GM18498 (cell line): Measurements from ENCODE around the gene LHFPL3.
"Not testable (repeated sequence)": the region's sequence is repeated elsewhere in the genome, so short reads cannot be mapped to it uniquely, and the experiment has no call there.

Source experiments
- ATAC-seq: cut with Tn5 transposase; IDR thresholded peaks from one replicate; pipeline ENCODE4 v1.9.1; 2021; ENCODE audit warnings: mild to moderate bottlenecking, moderate library complexity; ENCODE audit not compliant: unreplicated experiment

LHFPL3 gene

DNA sequence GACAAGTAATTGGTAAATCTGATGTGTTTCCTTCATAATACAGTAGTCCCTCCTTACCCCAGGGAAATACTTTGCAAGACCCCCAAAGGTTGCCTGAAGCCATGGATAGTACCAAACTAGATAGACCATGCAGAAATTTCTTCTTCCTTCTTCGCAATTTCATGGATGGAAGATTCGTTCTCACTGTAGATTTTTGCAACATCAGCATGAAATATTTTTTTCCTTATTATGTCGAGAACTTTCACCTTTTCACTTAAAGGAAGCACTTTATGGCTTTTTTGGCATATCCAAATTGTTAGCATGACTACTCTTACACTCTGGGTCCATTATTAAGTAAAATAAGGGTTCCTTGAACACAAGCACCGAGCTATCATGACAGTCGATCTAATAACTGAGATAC lies 333.2 kb downstream of the LHFPL3 start:
- ATAC-seq: no peak

DNA sequence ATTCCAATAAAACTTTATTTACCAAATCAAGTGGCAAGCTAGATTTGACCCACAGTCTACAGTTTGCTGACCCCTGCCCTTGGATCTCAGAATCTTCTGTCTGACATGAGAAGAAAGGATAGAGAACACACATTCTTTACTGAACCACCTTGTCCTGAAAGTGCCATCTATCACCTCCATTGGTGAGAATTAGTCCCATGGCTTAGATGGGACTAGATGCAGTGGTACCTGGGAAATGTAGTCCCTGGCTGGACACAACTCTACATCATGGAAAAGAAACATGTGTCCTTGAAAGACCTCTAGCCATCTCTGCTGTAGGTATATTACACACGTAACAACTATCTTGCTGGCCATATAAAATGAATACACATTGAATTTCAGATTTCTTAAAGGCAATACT lies 336.2 kb downstream of the LHFPL3 start:
- no peak for ATAC-seq

DNA sequence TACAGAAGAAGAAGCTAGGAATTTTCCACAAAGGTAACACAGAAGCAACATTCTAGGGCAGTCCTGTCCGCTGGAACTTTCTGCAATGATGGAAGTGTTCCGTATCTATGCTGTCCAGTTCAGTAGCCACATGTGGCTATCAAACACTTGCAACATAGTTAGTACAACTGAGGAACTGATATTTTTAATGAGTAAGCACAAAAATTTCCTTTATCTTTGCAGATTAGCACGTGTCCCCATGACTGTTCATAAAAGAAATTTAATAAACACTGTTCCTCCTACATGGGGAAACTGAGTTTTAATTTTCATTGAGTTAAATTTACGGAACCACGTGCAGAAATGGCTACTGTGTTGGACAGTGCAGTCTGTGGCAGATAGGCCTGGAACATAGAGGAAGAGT lies 349.2 kb downstream of the LHFPL3 start:
- no peak for ATAC-seq

DNA sequence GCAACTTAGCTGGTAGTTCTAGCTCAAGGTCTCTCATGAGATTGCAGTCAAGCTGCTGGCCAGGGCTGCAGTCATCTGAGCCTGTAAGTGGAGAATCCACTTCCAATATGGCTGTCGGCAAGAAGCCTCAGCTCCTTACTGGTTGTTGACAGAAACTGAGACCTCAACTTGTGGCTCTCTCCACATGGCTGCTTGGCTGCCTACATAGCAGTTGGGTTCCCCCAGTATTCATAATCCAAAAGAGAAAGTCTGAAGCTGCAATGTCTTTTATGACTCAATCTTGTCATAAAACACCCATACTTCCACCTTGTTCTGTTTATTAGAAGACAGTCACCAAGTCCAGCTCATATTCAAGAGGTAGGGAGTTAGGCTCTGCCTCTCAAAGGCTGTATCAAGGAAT lies 350.7 kb downstream of the LHFPL3 start:
- no peak for ATAC-seq

DNA sequence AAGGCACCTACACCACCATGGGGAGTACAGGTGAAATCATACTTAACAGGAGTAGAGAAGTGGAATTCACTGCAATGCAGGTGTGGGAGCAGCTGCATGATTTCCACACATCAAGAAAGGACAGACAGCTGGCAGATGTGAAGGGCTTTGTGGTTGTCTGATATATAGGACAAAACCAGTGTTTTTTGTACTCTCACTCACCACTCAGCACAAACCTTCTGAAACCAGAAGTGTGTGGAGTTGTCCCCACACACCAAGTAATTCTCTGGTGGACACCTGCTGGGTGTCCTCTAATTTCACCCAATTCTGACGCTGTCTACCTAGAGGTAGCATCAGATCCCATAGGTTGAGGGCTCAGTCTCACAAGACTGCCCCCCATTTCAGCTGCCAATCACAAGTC lies 357.9 kb downstream of the LHFPL3 start:
- ATAC-seq: no peak

DNA sequence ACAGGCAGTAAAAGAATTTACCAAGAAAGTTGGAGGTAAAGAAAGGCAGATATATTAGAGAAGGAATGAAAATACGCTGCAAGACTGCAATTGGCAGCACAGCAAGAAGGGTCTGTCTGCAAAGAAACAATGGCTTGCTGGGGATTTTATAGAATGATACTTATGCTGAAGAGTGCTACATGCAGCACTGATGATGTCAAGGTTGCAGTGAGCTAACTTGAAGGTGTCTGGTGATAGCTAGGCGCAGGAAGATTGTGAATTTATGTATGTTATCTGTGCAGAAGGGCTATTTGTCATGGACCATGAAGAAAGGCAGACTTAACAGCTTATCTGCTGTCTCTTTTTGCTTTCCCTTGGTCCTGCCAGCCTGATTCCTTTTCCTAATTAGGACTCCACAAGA lies 366.3 kb downstream of the LHFPL3 start:
- ATAC-seq: no peak

DNA sequence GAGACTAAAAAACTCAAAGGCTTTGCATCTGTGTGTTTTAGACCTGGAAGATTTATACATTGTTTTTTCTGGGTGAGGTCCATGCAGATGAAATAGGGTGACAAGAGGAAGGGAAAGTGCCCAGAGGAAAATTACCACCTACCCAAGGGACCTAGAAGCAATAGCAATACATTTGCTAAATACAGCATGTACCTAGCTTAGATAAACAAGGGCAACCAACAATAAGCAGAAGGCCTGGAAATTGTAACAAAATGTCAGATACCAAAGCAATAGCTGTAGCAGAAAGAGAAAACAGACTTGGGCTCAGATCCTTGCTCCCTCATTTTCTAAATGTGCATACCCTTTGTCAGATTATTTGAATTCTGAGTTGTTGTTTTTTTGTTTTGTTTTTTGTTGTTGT lies 367.2 kb downstream of the LHFPL3 start:
- no peak for ATAC-seq

DNA sequence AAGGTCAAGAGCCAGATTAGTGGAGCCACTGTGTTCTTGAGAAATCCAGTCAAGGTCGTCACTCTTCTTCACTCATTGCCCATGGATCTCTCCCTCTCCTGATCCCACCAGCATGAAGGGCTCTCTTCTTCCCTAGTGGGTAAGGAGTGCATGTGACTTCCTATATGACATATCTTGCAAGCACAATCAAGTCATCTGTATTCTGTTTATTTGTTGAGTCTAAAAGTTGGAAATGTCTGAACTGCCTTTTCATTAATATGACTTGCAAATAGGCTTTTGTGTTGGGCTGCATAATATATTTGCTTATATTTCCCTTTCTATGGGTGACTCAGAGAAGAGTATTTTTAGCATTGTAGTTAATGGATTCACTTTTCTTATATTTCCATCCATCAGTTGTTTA lies 371.9 kb downstream of the LHFPL3 start:
- ATAC-seq: no peak

DNA sequence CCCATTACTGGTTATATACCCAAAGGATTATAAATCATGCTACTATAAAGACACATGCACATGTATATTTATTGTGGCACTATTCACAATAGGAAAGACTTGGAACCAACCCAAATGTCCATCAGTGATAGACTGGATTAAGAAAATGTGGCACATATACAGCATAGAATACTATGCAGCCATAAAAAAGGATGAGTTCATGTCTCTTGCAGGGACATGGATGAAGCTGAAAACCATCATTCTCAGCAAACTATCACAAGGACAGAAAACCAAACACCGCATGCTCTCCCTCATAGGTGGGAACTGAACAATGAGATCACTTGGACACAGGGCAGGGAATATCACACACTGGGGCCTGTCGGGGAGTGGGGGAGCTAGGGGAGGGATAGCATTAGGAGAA lies 392.6 kb downstream of the LHFPL3 start:
- ATAC-seq: not testable (repeated sequence)

DNA sequence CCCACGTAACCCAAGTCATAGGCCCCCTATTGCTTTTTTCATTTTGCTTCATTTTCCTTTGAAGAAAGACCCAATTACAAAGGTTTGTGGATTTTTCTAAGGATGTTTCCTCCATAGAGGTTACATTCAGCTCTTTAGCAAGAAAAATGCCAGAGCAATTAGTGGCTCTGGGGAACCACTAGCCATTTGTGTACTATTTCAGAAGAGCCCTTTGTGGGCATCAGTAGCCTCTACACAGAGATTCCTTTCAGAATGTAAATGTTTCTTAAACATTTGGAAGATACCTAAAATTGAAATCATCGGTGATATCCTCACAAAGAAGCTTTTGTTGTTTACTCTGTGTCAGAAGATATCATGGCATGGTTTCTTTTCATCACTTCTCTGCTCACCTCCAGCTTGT lies 394.6 kb downstream of the LHFPL3 start:
- no peak for ATAC-seq

DNA sequence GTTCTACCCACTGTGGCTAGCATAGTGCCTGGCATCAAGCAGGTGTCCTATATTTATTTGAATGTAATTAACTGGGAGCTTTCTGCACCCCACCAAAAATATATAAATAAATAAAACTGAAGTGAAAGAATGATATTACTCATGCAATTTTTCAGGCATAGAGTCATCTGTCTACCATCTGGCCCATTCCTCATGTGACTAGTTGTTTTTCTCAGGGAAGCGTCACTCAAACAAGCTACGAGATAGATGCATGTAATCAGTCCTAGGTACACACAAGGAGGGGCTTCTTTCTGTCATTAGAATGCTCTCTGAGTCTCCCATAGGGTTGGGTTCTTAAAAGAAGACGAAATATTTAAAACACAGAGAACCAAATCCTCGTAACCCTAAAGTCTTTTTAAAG lies 430.1 kb downstream of the LHFPL3 start:
- no peak for ATAC-seq

DNA sequence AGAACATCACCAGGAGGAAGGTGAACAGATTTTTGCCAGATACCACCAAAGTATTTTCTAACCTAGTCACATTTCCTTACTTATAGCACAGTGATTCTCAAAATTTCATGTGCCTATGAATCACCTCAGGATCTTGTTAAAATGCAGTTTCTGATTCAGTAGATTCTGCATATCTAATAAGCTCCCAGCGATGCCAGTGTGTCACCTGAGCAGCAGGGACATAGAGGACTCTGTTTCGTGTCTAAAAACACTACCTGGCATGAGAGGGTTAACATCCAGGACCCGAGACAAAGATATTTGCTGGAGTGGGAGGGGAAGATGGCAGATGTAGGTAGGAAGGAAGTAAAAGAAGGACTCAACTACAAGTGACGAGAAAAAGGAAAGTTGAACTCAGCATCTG lies 433.5 kb downstream of the LHFPL3 start:
- no peak for ATAC-seq

DNA sequence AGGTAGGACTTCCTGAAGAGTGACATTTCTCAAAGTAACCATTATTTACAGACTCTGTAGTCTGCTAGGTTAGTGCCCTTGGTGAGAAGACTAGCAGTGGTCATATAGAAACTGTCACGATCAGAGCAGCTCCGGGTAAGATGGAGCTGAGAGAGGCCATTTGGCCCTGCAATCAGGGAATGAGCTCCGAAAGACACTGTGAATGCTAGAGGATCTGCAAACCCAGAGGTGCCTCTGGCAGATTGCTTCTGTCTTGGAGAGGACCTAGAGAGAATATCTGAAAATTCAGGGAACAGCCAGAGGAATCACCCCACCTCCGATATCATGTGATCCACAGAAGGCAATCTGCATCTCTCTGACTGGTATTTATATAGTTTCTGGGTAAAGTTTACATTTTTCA lies 438.7 kb downstream of the LHFPL3 start:
- ATAC-seq: no peak

DNA sequence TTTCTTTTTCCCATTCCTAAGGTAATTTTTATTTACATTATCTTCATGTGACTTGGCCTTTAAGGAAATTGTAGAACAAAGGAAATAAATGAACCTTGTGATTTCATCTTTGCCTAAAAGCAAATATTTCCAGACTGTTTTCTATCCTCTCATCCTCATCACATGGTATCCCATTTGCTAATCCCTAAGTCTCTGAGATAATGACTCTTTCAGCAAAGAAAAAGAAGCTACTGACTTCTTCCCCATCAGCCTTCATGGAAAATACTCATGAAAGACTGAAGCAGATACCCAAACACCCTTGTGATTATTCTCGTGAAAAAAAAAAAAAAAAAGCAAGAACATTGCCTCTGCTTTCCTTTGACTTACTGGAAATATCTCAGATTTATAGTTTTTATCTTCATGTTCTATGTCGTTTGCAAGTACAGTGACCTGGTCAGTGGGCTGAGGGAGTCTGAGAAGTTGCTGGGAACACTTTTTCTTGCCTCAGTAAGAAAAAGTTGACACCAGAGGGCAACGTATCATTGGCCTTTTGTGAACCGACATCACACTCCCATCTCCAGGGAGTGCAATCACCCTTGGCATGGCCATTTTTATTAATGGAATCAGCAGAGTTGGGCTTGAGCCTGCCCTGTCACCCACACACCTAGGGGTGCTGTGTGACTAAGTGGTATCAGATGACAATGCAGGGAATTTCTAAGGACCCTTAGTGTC lies 439.6 kb downstream of the LHFPL3 start:
- no peak for ATAC-seq

DNA sequence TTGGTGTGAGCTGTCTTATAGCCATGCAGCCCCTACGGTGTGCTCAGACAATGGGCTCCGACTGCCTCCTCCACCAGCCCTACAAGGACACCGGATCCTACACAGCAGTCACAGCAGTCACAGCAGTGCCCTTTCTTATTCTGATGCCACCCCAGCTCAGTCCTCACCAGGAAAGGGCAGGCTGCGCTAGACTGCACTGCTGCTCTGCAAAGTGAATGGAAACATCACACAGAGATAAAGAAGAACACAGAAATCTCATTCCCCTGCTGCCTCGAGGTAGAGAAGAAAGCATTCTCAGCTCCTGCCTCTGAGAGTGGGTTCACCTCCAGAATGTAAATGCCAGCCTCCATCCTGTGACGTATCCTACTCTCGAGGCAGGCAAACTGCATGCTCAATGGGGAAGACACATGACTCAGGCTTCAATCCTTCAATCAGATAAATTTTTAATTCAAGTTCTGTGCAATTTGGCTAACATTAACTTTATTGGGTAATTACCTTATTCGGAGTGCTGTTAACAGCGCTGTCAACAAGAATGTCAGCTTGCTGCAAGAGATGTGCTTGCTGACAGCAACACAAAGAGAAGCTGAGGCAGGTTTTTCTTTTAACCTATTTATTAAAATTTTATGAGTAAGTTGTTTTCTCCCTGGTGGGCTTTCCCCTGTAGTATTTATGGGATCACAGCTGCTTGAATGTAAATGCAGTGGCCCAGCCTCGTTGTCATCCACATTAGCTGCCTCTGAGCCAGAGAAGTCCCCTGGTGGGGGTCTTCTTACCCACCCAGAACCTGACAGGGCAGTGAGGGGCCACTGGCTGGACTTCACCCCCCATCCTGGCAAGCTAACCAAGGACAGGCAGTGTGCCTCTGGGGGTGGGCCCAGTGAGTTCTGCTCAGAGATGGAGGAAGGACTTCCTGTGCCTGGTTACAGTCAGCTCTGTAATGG lies 444.3 kb downstream of the LHFPL3 start:
- ATAC-seq: no peak

DNA sequence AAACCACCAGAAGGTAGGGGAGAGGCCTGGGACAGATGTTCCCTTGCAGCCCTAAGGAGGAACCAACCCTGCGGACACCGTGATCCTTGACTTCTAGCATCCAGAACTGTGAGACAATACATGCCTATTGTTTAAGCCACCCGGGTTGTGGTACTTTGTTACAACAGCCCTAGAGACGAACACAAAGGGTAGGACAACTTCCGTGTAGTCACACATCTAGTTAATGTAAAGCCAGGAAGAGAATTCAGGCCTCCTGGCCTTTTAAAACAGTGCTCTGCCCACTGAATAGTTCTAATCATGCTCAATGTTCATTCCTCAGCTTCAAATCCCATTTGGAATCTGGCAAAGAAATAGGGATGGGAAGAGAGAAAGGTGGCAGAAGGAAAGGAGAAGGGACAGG lies 445.4 kb downstream of the LHFPL3 start:
- no peak for ATAC-seq

DNA sequence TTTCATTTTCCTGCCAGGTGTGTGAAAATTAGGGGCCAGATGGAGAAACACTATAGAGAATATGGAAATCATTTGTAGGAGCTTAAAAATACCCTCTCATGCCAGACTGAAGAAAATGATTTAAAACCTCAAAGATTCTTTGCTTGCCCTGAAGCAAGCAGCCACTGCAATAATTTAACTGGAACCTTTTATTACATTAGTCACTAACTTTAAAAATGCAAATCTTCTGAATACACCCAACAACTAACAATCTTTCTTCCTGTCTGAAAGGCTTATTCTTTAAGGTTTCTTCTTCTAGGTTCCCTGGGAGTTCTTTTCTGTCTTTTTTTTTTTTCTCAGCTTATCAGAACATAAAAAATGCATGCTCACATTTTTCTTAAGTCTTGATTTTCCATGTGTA lies 447.1 kb downstream of the LHFPL3 start:
- ATAC-seq: no peak

DNA sequence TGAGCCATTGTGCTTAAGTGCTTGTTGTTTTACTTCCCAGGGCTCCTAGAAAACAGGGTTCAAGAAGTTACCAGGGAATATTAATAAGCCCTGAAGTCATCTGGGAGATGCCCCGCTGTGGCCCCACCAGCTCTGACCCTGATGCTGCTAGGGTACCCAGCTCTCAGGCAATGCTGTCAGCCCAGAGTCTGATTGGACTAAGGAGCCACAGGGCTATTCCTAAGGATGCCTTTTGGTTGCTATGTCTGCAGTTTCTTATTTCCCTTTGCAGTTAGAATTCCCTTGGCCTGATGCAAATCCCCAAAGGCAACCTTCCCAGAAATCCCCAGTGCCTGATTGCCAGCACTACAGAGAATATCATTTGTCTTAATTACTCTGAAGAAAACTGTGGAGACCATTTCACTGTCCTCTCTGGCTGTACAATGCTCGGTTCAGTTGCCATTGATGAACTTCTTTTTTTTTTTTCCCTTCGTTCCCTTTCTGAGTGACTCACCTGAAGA lies 448.9 kb downstream of the LHFPL3 start:
- no peak for ATAC-seq

DNA sequence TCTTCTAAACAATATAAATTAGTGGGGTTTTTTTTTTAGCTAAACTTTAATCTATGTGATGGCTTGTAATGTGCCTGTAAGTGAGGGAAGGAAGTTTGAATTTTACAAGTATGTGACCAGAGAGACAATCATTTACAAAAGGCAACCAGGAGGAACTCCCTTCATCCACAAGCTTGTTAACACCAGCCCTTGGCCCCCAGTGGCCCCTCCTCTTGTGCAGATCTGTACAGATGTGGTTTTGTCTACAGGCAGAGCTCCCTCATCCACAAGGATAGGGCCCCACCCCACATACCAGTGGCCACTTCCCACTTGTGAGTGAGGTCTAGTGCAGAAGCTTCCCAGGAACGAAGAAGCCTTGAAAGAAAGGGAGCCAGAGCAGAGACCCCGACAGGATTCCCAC lies 451.5 kb downstream of the LHFPL3 start:
- no peak for ATAC-seq

DNA sequence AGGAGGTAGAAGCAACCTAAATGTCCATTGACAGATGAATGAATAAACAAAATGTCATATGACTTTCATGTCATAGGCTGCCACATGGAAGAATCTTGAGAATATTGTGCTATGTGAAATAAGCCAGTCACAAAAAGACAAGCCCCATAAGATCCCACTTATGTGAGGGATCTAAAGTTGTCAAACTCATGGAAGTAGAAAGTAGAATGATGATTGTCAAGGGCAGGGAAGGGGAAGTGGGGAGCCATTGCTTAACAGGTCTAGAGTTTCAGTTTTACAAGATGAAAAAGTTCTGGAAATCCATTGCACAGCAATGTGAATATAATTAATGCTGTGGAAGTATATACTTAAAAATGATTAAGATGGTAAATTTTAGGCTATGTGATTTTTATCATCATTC lies 456.3 kb downstream of the LHFPL3 start:
- ATAC-seq: no peak

DNA sequence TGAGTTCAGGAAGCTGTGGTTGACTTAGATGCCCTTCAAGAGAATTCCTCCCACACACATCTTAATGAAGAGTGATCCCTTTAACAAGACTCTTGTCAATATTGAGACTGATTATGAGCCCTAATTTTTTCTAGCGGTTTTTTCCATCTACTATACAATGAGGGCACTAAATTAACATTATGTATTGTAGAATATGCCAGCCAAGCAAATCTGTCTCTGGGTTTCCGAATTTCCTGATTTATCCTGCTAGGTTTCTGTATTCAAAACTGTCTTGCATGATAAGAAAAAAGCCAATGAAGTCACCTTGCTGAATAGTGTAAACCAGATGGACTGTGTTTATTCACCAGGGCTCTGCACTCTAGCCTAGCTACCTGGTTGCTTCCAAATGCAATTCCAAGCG lies 461.4 kb downstream of the LHFPL3 start:
- ATAC-seq: no peak

DNA sequence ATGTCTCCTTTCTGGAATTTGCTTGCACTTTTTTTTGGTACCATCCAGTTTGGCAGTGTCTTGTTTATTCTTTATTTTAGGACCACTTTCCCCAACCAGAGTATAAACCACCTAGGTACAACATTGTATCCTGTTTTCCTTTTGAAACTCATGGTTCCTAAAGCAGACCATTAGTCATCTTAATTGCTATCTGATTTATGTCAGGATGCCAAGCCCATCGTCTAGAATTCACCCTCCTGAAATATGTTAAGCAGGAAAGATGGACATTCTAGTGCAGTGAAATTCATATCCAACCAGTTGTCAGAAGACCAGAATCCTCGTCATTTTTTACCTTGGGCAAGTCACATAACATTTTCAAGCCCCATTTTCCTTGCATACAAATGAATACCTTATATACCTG lies 462.0 kb downstream of the LHFPL3 start:
- ATAC-seq: no peak
